ENCODE measurements around the gene AMBP. TPM values are rescaled to one million over a fixed set of nuclear protein-coding genes. Genes with fewer than 3 reads are reported as not detected.

AMBP gene
- total and polyA plus RNA-seq, 2 of the 13 experiments (the other 11 are each of a cell fraction or from before 2014, with no cell fraction given), result 1,510 to 2,580 TPM

DNA sequence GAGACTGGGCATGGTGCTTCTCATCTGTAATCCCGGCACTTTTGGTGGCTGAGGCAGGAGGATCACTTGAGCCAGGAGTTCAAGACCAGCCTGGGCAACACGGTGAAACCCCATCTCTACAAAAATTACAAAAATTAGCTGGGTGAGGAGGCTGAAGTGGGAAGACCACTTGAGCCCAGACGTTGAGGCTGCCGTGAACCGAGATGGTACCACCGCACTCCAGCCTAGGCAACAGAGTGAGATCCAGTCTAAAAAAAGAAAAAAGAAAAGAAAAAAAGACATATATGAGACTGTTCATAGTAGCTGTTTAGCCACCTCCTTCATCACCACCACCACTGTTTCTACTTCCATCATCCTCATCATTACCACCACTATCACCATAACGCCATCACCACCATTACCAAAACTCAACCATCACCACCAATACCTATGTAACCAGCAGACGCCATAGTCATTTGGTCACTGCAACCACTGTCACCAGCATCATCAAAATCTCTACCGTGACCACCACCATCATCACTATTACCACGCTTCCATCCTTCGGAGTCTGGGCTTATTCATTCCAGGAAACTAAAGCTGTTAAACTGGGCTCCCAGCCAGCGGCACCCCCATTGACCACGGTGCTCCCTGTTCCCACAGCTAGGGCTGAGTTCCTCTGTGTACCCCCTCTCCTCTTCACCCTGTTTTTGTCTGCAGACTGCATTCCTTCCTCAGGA, 29.3 kb upstream of the AMBP start (continued):
- TF ChIP-seq CBX2 (IDR thresholded peaks at IDR 0.05; ENCODE audit: low read depth, low read length) (no peak), CBX2 (CRISPR knock-in tag; IDR thresholded peaks at IDR 0.05; ENCODE audit: low read depth) (no peak), ZNF781 (CRISPR knock-in tag; IDR thresholded peaks at IDR 0.05; ENCODE audit: borderline replicate concordance, not compliant biosample characterization) (peak; percentile 0), CREB1 (IDR thresholded peaks at IDR 0.05) (peak; percentile 59; the same call in 1 of the 2 replicates), CREB1 (CRISPR knock-in tag; IDR thresholded peaks at IDR 0.05) (no peak), JUNB (CRISPR knock-in tag; IDR thresholded peaks at IDR 0.05; ENCODE audit: borderline replicate concordance) (0 out of 2 replicates have a peak, but pooled peaks have one; percentile 12)

DNA sequence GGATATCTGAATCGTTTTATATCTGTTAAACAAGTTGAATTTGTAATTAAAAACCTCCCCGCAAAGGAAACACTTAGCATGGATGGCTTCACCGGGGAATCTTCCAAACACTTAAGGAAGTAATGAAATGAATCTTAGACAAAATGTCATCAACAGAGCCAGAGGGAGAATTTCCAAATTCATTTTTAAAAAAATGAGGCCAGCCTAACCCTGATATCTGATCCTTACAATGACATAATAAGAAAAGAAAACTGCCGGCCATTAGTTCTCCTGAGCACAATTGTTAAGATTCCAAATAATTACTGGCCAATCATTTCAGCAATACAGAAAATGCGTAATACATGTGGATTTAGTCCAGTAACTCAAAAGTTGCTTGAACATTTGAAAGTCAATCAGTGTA, 27.1 kb upstream of the AMBP start:
- no peak for DNase-seq (ENCODE audit: low spot score)
- H4K20me1 ChIP-seq (ENCODE audit: insufficient read depth, low read length), result no peaks in the 10 kb centered on the region
- H3K4me2 ChIP-seq (ENCODE audit: low read depth, low read length), result no peak overlapping the region
- H3K27me3 ChIP-seq (ENCODE audit: control insufficient read depth in 1 of 2, insufficient read depth in 2 of 2, low read length in 2 of 2), result no peaks in the 10 kb centered on the region
- no peaks in the 10 kb centered on the region for H3K36me3 ChIP-seq (replicated peaks in 1 of 2; ENCODE audit: control insufficient read depth in 1 of 2, insufficient read depth in 2 of 2, low read length in 2 of 2)
- H3K4me1 ChIP-seq (ENCODE audit: insufficient read depth, low read length), result peaks cover 48% of the 10 kb centered on the region
- WGBS (ENCODE audit: low lambda C conversion rate), result 84% methylated on average over 5 of the region's 5 CpGs
- ChIA-PET POLR2A (no interaction called here), CTCF (ENCODE audit: low intra/inter-chr PET ratio, low total read pairs) (no interaction called here)
- no peak for ATAC-seq
- no peak overlapping the region for H2AFZ ChIP-seq (ENCODE audit: low read length)
- in situ Hi-C loops (cut with HindIII; ENCODE audit: extremely low pct_ligation_motif_present, low pct_unique_long_range_greater_than_20kb) (loop anchor here (5.0 kb wide), 1 partner anchor 37 kb away; no protein-coding TSS in a partner anchor), intact Hi-C loops (cut with micrococcal nuclease; ENCODE audit: unreplicated experiment) (loop anchor here (5.0 kb wide), 2 partner anchors 67 to 132 kb away; no protein-coding TSS in a partner anchor)
- no peak overlapping the region for H3K27ac ChIP-seq (ENCODE audit: extremely low read length, insufficient read depth, low read length)
- FAIRE-seq, result no peak
- no TSS peak for BruUV-seq (replicated peaks)
- H3K9me3 ChIP-seq (ENCODE audit: low read length), result peaks cover 13% of the 10 kb centered on the region
- no peaks in the 10 kb centered on the region for H3K79me2 ChIP-seq (ENCODE audit: insufficient read depth, low read length)
- H3K9ac ChIP-seq (ENCODE audit: insufficient read depth, low read depth, low read length), result no peak overlapping the region
- no peak overlapping the region for H3K4me3 ChIP-seq (replicated peaks in 1 of 3; ENCODE audit: insufficient read depth in 1 of 3, low read depth in 2 of 3, low read length in 3 of 3)
- TF ChIP-seq ZNF737 (CRISPR knock-in tag; IDR thresholded peaks at IDR 0.05; ENCODE audit: borderline replicate concordance) (no peak), ZNF598 (CRISPR knock-in tag; IDR thresholded peaks at IDR 0.05; ENCODE audit: borderline replicate concordance) (no peak), BRD4 (CRISPR knock-in tag; IDR thresholded peaks at IDR 0.05) (no peak), GZF1 (CRISPR knock-in tag; IDR thresholded peaks at IDR 0.05) (no peak), NFE2L1 (CRISPR knock-in tag; IDR thresholded peaks at IDR 0.05; ENCODE audit: borderline replicate concordance) (no peak), ZNF329 (CRISPR knock-in tag; IDR thresholded peaks at IDR 0.05; ENCODE audit: low read depth) (no peak), IRX3 (CRISPR knock-in tag; IDR thresholded peaks at IDR 0.05; ENCODE audit: borderline replicate concordance, low read depth) (no peak)
- TF ChIP-seq, protein P1, sequence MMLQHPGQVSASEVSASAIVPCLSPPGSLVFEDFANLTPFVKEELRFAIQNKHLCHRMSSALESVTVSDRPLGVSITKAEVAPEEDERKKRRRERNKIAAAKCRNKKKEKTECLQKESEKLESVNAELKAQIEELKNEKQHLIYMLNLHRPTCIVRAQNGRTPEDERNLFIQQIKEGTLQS (CRISPR knock-in tag; IDR thresholded peaks at IDR 0.05), result no peak
- TF ChIP-seq, protein P2, sequence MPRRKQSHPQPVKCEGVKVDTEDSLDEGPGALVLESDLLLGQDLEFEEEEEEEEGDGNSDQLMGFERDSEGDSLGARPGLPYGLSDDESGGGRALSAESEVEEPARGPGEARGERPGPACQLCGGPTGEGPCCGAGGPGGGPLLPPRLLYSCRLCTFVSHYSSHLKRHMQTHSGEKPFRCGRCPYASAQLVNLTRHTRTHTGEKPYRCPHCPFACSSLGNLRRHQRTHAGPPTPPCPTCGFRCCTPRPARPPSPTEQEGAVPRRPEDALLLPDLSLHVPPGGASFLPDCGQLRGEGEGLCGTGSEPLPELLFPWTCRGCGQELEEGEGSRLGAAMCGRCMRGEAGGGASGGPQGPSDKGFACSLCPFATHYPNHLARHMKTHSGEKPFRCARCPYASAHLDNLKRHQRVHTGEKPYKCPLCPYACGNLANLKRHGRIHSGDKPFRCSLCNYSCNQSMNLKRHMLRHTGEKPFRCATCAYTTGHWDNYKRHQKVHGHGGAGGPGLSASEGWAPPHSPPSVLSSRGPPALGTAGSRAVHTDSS (CRISPR knock-in tag; conservative IDR thresholded peaks at IDR 0.05), result no peak
- TF ChIP-seq, protein P3, sequence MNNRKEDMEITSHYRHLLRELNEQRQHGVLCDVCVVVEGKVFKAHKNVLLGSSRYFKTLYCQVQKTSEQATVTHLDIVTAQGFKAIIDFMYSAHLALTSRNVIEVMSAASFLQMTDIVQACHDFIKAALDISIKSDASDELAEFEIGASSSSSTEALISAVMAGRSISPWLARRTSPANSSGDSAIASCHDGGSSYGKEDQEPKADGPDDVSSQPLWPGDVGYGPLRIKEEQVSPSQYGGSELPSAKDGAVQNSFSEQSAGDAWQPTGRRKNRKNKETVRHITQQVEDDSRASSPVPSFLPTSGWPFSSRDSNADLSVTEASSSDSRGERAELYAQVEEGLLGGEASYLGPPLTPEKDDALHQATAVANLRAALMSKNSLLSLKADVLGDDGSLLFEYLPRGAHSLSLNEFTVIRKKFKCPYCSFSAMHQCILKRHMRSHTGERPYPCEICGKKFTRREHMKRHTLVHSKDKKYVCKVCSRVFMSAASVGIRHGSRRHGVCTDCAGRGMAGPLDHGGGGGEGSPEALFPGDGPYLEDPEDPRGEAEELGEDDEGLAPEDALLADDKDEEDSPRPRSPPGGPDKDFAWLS (CRISPR knock-in tag; IDR thresholded peaks at IDR 0.05; ENCODE audit: borderline replicate concordance), result no peak
- TF ChIP-seq, protein P4, sequence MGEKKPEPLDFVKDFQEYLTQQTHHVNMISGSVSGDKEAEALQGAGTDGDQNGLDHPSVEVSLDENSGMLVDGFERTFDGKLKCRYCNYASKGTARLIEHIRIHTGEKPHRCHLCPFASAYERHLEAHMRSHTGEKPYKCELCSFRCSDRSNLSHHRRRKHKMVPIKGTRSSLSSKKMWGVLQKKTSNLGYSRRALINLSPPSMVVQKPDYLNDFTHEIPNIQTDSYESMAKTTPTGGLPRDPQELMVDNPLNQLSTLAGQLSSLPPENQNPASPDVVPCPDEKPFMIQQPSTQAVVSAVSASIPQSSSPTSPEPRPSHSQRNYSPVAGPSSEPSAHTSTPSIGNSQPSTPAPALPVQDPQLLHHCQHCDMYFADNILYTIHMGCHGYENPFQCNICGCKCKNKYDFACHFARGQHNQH (CRISPR knock-in tag; IDR thresholded peaks at IDR 0.05), result no peak
- TF ChIP-seq, protein P5, sequence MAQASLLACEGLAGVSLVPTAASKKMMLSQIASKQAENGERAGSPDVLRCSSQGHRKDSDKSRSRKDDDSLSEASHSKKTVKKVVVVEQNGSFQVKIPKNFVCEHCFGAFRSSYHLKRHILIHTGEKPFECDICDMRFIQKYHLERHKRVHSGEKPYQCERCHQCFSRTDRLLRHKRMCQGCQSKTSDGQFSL (CRISPR knock-in tag; IDR thresholded peaks at IDR 0.05), result no peak
